ENCODE results near the gene BORA.

BORA gene

DNA sequence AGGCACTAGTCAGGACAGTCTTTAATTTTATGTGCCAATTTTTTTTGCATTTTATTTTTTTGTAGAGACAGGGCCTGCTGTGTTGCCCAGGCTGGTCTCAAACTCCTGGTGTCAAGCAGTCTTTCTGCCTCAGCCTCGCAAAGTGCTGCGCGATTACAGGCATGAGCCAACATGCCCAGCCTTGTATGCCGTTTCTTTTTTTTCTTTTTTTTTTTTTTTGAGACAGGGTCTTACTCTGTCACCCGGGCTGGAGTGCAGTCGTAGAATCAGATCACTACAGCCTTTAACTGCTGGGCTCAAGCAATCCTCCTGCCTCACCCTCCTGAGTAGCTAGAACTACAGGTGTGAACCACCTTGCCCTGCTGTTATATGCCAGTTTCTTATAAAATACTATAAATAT is 26.4 kb downstream of the BORA start:
- H3K36me3 ChIP-seq (ENCODE audit: low read depth): peaks cover 94% of the 10 kb centered on the region
- DNase-seq (ENCODE audit: low spot score): no peak
- TF ChIP-seq, protein P1, sequence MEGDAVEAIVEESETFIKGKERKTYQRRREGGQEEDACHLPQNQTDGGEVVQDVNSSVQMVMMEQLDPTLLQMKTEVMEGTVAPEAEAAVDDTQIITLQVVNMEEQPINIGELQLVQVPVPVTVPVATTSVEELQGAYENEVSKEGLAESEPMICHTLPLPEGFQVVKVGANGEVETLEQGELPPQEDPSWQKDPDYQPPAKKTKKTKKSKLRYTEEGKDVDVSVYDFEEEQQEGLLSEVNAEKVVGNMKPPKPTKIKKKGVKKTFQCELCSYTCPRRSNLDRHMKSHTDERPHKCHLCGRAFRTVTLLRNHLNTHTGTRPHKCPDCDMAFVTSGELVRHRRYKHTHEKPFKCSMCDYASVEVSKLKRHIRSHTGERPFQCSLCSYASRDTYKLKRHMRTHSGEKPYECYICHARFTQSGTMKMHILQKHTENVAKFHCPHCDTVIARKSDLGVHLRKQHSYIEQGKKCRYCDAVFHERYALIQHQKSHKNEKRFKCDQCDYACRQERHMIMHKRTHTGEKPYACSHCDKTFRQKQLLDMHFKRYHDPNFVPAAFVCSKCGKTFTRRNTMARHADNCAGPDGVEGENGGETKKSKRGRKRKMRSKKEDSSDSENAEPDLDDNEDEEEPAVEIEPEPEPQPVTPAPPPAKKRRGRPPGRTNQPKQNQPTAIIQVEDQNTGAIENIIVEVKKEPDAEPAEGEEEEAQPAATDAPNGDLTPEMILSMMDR (IDR thresholded peaks at IDR 0.05; ENCODE audit: poor library complexity, severe bottlenecking): no peak
- H3K27ac ChIP-seq (ENCODE audit: poor library complexity, severe bottlenecking): no peak overlapping the region
- no peak overlapping the region for H3K4me3 ChIP-seq (ENCODE audit: severe bottlenecking)
- no peak for ATAC-seq (ENCODE audit: low read depth)
- no peaks in the 10 kb centered on the region for H3K4me1 ChIP-seq (ENCODE audit: insufficient read depth, poor library complexity, severe bottlenecking)
- H3K9me3 ChIP-seq (ENCODE audit: severe bottlenecking): no peaks in the 10 kb centered on the region
- H3K27me3 ChIP-seq (ENCODE audit: insufficient read depth, poor library complexity, severe bottlenecking): no peaks in the 10 kb centered on the region

DNA sequence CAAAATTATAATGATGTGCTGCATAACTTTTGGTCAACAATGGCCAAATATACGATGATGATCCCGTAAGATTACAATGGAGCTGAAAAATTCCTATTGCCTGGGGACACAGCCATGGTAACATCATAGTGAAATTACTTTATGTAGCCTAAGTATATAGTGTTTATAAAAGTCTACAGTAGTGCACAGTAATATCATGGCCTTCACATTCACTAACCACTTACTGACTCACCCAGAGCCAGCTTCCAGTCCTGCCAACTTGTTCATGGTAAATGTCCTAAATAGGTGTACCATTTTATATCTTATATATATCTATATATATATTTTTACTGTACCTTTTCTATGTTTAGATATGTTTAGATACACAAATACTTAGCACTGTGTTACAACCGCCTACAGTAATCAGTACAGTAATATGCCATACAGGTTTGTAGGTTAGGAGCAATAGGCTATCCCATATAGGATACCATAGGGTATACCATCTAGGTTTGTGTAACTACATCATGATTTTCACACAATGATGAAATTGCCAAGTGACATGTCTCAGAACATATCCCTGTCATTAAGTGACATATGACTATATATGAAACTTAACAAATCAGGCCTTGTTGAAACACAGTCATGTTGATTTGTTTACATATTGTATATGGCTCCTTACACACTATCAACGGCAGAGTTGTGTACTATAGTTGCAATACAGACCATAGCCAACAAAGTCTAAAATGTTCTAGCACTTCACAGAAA is 30.2 kb downstream of the BORA start:
- no peaks in the 10 kb centered on the region for H3K4me1 ChIP-seq (ENCODE audit: insufficient read depth, poor library complexity, severe bottlenecking)
- TF ChIP-seq, protein P1 (IDR thresholded peaks at IDR 0.05; ENCODE audit: poor library complexity, severe bottlenecking): no peak
- no peak overlapping the region for H3K4me3 ChIP-seq (ENCODE audit: severe bottlenecking)
- no peak overlapping the region for H3K27ac ChIP-seq (ENCODE audit: poor library complexity, severe bottlenecking)
- ATAC-seq (ENCODE audit: low read depth) (no peak), DNase-seq (ENCODE audit: low spot score) (no peak)
- H3K36me3 ChIP-seq (ENCODE audit: low read depth): peaks cover 95% of the 10 kb centered on the region
- H3K9me3 ChIP-seq (ENCODE audit: severe bottlenecking): no peaks in the 10 kb centered on the region
- no peaks in the 10 kb centered on the region for H3K27me3 ChIP-seq (ENCODE audit: insufficient read depth, poor library complexity, severe bottlenecking)

DNA sequence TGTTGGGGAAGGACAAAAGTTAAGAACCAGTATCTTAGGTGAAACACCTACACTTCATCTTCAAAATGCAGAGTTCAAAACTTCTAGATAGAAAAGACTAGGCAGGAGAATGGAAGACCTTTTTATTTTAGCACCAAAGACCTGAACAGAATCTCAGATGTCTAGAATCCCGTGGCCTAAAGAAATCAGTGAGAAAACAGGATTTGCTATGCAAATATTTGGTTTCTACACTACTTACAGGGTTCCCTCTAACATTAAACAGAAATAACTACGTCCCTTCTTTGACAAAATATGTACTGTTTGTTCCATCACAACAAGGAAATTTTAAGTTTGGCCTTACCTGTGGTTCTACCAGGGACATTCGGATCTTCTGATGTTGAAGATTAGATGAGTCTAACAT is 32.5 kb downstream of the BORA start:
- DNase-seq (ENCODE audit: low spot score) (no peak), ATAC-seq (ENCODE audit: low read depth) (no peak)
- peaks cover 93% of the 10 kb centered on the region for H3K36me3 ChIP-seq (ENCODE audit: low read depth)
- no peak overlapping the region for H3K4me3 ChIP-seq (ENCODE audit: severe bottlenecking)
- no peaks in the 10 kb centered on the region for H3K4me1 ChIP-seq (ENCODE audit: insufficient read depth, poor library complexity, severe bottlenecking)
- no peaks in the 10 kb centered on the region for H3K27me3 ChIP-seq (ENCODE audit: insufficient read depth, poor library complexity, severe bottlenecking)
- no peaks in the 10 kb centered on the region for H3K9me3 ChIP-seq (ENCODE audit: severe bottlenecking)
- TF ChIP-seq, protein P1 (IDR thresholded peaks at IDR 0.05; ENCODE audit: poor library complexity, severe bottlenecking): no peak
- no peak overlapping the region for H3K27ac ChIP-seq (ENCODE audit: poor library complexity, severe bottlenecking)

DNA sequence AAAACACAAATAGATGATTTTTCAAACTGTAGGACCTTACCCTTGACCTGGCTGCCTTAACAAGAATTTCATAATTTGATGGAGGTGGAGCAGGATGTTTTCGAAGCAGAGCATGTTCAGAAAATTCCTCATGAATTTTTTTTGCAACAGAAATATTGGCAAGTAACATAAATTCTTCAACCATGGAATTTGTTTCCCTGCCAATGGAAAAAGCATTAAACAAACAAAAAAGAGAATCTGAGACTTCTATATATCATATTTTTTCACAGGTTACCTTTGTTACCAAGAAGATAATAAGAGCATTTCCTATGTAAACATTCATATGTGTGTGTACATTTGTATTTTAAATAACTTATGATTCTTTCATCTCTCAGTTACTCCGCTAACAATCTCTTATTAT is 35.7 kb downstream of the BORA start:
- ATAC-seq (ENCODE audit: low read depth): no peak
- Histone ChIP-seq H3K9me3 (ENCODE audit: severe bottlenecking) (no peaks in the 10 kb centered on the region), H3K4me3 (ENCODE audit: severe bottlenecking) (no peak overlapping the region), H3K27me3 (ENCODE audit: insufficient read depth, poor library complexity, severe bottlenecking) (no peaks in the 10 kb centered on the region), H3K27ac (ENCODE audit: poor library complexity, severe bottlenecking) (no peak overlapping the region), H3K4me1 (ENCODE audit: insufficient read depth, poor library complexity, severe bottlenecking) (no peaks in the 10 kb centered on the region), H3K36me3 (ENCODE audit: low read depth) (peaks cover 98% of the 10 kb centered on the region)
- no peak for DNase-seq (ENCODE audit: low spot score)
- TF ChIP-seq, protein P1 (IDR thresholded peaks at IDR 0.05; ENCODE audit: poor library complexity, severe bottlenecking): no peak

DNA sequence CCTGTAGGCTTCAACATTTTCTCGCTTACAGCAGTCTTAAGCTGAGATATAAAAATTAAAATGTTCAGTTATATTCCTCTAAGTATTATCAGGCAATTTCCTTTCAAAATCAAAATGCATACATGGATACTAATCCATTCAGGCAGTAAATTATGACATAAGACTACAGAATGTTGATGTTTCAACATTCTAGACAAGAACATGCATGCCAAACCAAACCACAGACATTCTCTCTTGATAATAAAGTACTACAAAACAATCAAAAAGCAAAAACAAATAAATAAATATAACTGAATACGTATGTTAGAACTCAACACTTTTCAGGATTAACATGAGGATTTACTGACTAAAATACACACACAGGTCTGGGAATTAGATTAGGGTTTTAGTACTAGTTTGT is 46.3 kb downstream of the BORA start:
- TF ChIP-seq, protein P1 (IDR thresholded peaks at IDR 0.05; ENCODE audit: poor library complexity, severe bottlenecking): no peak
- peaks cover 10% of the 10 kb centered on the region for H3K4me1 ChIP-seq (ENCODE audit: insufficient read depth, poor library complexity, severe bottlenecking)
- ATAC-seq (ENCODE audit: low read depth) (peak; percentile 57; the same call in 2 of the 3 replicates), DNase-seq (ENCODE audit: low spot score) (no peak)
- no peaks in the 10 kb centered on the region for H3K9me3 ChIP-seq (ENCODE audit: severe bottlenecking)
- peaks cover 100% of the 10 kb centered on the region for H3K36me3 ChIP-seq (ENCODE audit: low read depth)
- H3K4me3 ChIP-seq (ENCODE audit: severe bottlenecking): no peak overlapping the region
- H3K27me3 ChIP-seq (ENCODE audit: insufficient read depth, poor library complexity, severe bottlenecking): no peaks in the 10 kb centered on the region
- peak overlapping the region; percentile 2 for H3K27ac ChIP-seq (ENCODE audit: poor library complexity, severe bottlenecking)

All from RWPE2 (cell line).